Loucy (cell line): ENCODE data around the gene LIPT2.

Experiments
- CTCF ChIP-seq: fragments of 200-600 bp; sonication (generic); conservative IDR thresholded peaks from 2 replicates; pipeline ENCODE4 v1.5.1; 2014; ENCODE audit warnings: mild to moderate bottlenecking, antibody characterized with exemption, low read length
- EZH2phosphoT487 ChIP-seq: fragments of 200-600 bp; IDR thresholded peaks from 2 replicates; pipeline ENCODE4 v1.6.1; 2018; ENCODE audit warnings: antibody characterized with exemption, mild to moderate bottlenecking, moderate library complexity, borderline replicate concordance

- TF ChIP-seq CTCF (no peak), EZH2phosphoT487 (no peak)
These were observed 29.3 kb upstream of the LIPT2 start for GRCh38 chr11:74522776-74523175.
